Limb (tissue), 2 donors: ENCODE data around the gene MYCT1.

Source experiments
- DNase-seq, 2 donors: peaks; one replicate each; pipeline ENCODE4 v3.0.0-alpha.2; 2016; ENCODE audit errors: extremely low spot score in 2 of 2

MYCT1 gene

GRCh38 chr6:152721956-152722355 lies 24.3 kb downstream of the MYCT1 start:
- DNase-seq, result no peak

- no peak for DNase-seq
Measured at GRCh38 chr6:152723398-152723797, 25.7 kb downstream of the MYCT1 start.

- no peak for DNase-seq
Measured at GRCh38 chr6:152726313-152726712, 28.6 kb downstream of the MYCT1 start.

GRCh38 chr6:152727507-152727906 lies 29.8 kb downstream of the MYCT1 start:
- no peak for DNase-seq

GRCh38 chr6:152734630-152735029 lies 36.9 kb downstream of the MYCT1 start:
- DNase-seq, result no peak

GRCh38 chr6:152736687-152737273 lies 39.1 kb downstream of the MYCT1 start:
- DNase-seq, result no peak

GRCh38 chr6:152745509-152746171 lies 47.9 kb downstream of the MYCT1 start:
- DNase-seq, result no peak

GRCh38 chr6:152746172-152746553 lies 48.5 kb downstream of the MYCT1 start:
- DNase-seq, result no peak

- no peak for DNase-seq
Measured at GRCh38 chr6:152748843-152749242, 51.1 kb downstream of the MYCT1 start.

GRCh38 chr6:152749336-152749735 lies 51.6 kb downstream of the MYCT1 start:
- DNase-seq, result no peak

- DNase-seq, result peak; percentile 31 to 45
Measured at GRCh38 chr6:152750694-152751093, 53.0 kb downstream of the MYCT1 start, which contains the start of gene VIP. Gene VIP, plus strand, starts transcription at chr6:152750797. Its CDS starts 1,381 bp downstream, at chr6:152752178.

- DNase-seq, result no peak
Measured at GRCh38 chr6:152765331-152765730, 67.6 kb downstream of the MYCT1 start.

- no peak for DNase-seq
Measured at GRCh38 chr6:152769159-152769558, 71.5 kb downstream of the MYCT1 start.

- no peak for DNase-seq
Measured at GRCh38 chr6:152769993-152770392, 72.3 kb downstream of the MYCT1 start.

GRCh38 chr6:152771061-152771687 lies 73.5 kb downstream of the MYCT1 start:
- DNase-seq, result no peak
